Activated CD4-positive, alpha-beta T cell treated with anti-CD3 and anti-CD28 coated beads, Interleukin-2, amount 50 U/mL, for 16 hours (primary cell): Measurements from ENCODE around the gene FBXO17.
"Not testable (repeated sequence)": the region's sequence is repeated elsewhere in the genome, so short reads cannot be mapped to it uniquely, and the experiment has no call there.

Experiments used
- DNase-seq: peaks from one replicate; pipeline ENCODE4 v3.0.0-alpha.2; 2020

FBXO17 gene

GRCh38 chr19:38978326-38978689, 2.8 kb upstream of the FBXO17 start:
- no peak for DNase-seq

GRCh38 chr19:38977445-38978325, 2.1 kb upstream of the FBXO17 start:
- peak; percentile 97 for DNase-seq

- DNase-seq, result no peak
These were observed 324 bp upstream of the FBXO17 start for GRCh38 chr19:38975861-38976271.

GRCh38 chr19:38974624-38975213, 823 bp downstream of the FBXO17 start:
- no peak for DNase-seq

GRCh38 chr19:38971672-38972071, 3.9 kb downstream of the FBXO17 start:
- no peak for DNase-seq

GRCh38 chr19:38970664-38971532, 4.6 kb downstream of the FBXO17 start:
- DNase-seq, result no peak

- not testable (repeated sequence) for DNase-seq
These were observed 9.4 kb downstream of the FBXO17 start for GRCh38 chr19:38966149-38966548.

- DNase-seq, result no peak
These were observed 10.8 kb downstream of the FBXO17 start for GRCh38 chr19:38964738-38965137.

GRCh38 chr19:38959618-38960017, 15.9 kb downstream of the FBXO17 start:
- no peak for DNase-seq

- no peak for DNase-seq
These were observed 17.2 kb downstream of the FBXO17 start for GRCh38 chr19:38958301-38958700.

- DNase-seq, result no peak
These were observed 19.3 kb downstream of the FBXO17 start for GRCh38 chr19:38956264-38956663.

GRCh38 chr19:38953677-38954076, 21.9 kb downstream of the FBXO17 start:
- no peak for DNase-seq

- DNase-seq, result peak; percentile 56
These were observed 23.0 kb downstream of the FBXO17 start for GRCh38 chr19:38952395-38953165.

- DNase-seq, result no peak
These were observed 24.4 kb downstream of the FBXO17 start for GRCh38 chr19:38951187-38951586.

- DNase-seq, result peak; percentile 84
These were observed 25.8 kb downstream of the FBXO17 start for GRCh38 chr19:38949580-38950367.

- DNase-seq, result no peak
These were observed 29.1 kb downstream of the FBXO17 start for GRCh38 chr19:38946229-38947010.

- no peak for DNase-seq
These were observed 29.8 kb downstream of the FBXO17 start for GRCh38 chr19:38945562-38946228.

- no peak for DNase-seq
These were observed 30.5 kb downstream of the FBXO17 start for GRCh38 chr19:38944981-38945506.

- no peak for DNase-seq
These were observed 32.9 kb downstream of the FBXO17 start for GRCh38 chr19:38942471-38943181.
